HFFc6 (cell line): ENCODE results near the gene TMEM135. TPM values are rescaled to one million over a fixed set of nuclear protein-coding genes. Genes with fewer than 3 reads are reported as not detected.
"Not testable (repeated sequence)": the region's sequence is repeated elsewhere in the genome, so short reads cannot be mapped to it uniquely, and the experiment has no call there.

Experiments used
- DNase-seq: peaks from one replicate; pipeline ENCODE4 v3.0.0-alpha.2; 2018
- H3K27ac Mint-ChIP-seq: 2 replicates; pipeline ENCODE4 v1.8.0; 2020; ENCODE audit warnings: mild to moderate bottlenecking, mixed read lengths
- H3K27me3 Mint-ChIP-seq: 2 replicates; pipeline ENCODE4 v1.8.0; 2021; ENCODE audit warnings: mild to moderate bottlenecking, moderate library complexity, mixed read lengths; ENCODE audit not compliant: insufficient read depth
- H3K36me3 Mint-ChIP-seq: 2 replicates; pipeline ENCODE4 v1.8.0; 2021; ENCODE audit warnings: low read depth, mixed read lengths
- H3K4me1 Mint-ChIP-seq: 2 replicates; pipeline ENCODE4 v1.8.0; 2020; ENCODE audit warnings: low read depth, mixed read lengths
- H3K4me3 Mint-ChIP-seq: 2 replicates; pipeline ENCODE4 v1.8.0; 2020; ENCODE audit warnings: mild to moderate bottlenecking, moderate library complexity, mixed read lengths
- H3K9me3 Mint-ChIP-seq: 2 replicates; pipeline ENCODE4 v1.8.0; 2020; ENCODE audit warnings: mild to moderate bottlenecking, mixed read lengths
- CTCF ChIP-seq: fragments of 200-600 bp; sonication (generic); IDR thresholded peaks from 2 replicates; pipeline ENCODE4 v1.5.0; 2021; ENCODE audit warnings: antibody characterized with exemption, mild to moderate bottlenecking
- total RNA-seq, 6 experiments: library from RNA; stranded (reverse); fragmentation: NEBNext Ultra II Directional; extraction: Animal tissue kit (Norgen Biotek cat#: 25700); gene quantifications; 2 replicates in 1 of 6; 3 replicates in 5 of 6; pipeline ENCODE4 v1.2.3, GENCODE V29; 2021

TMEM135 gene
- total RNA-seq, 6 experiments from 2014 or later = 13.1 to 28.3 (median 20.5) TPM

- Mint-ChIP-seq H3K27me3 (peaks cover 2% of the 10 kb centered on the region; the same call in 1 of the 2 replicates), H3K36me3 (no peaks in the 10 kb centered on the region), H3K27ac (no peak overlapping the region), H3K9me3 (no peaks in the 10 kb centered on the region), H3K4me1 (0 out of 2 replicates have a peak, but pooled peaks cover 4% of the 10 kb centered on the region), H3K4me3 (no peak overlapping the region)
- TF ChIP-seq CTCF = no peak
- no peak for DNase-seq
Measured at GRCh38 chr11:87187930-87188329, 150.2 kb downstream of the TMEM135 start.

DNA sequence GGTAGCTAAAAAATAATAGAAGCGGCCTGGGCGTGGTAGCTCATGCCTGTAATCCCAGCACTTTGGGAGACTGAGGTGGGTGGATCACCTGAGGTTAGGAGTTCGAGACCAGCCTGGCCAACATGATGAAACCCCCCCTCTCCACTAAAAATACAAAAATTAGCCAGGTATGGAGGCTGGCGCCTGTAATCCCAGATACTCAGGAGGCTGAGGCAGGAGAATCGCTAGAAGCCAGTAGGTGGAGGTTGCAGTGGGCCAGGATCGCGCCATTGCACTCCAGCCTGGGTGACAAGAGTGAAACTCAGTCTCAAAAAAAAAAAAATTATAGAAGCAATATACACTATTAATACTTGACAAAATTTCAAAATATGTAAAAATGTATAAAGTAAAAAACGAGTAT, 150.7 kb downstream of the TMEM135 start:
- not testable (repeated sequence) for DNase-seq, H3K4me3 Mint-ChIP-seq, H3K36me3 Mint-ChIP-seq, H3K4me1 Mint-ChIP-seq, H3K27me3 Mint-ChIP-seq, H3K9me3 Mint-ChIP-seq, H3K27ac Mint-ChIP-seq

- H3K27me3 Mint-ChIP-seq, H3K36me3 Mint-ChIP-seq, H3K9me3 Mint-ChIP-seq, H3K4me1 Mint-ChIP-seq, H3K27ac Mint-ChIP-seq, DNase-seq, H3K4me3 Mint-ChIP-seq: not testable (repeated sequence)
Measured at GRCh38 chr11:87188921-87189320, 151.2 kb downstream of the TMEM135 start.

DNA sequence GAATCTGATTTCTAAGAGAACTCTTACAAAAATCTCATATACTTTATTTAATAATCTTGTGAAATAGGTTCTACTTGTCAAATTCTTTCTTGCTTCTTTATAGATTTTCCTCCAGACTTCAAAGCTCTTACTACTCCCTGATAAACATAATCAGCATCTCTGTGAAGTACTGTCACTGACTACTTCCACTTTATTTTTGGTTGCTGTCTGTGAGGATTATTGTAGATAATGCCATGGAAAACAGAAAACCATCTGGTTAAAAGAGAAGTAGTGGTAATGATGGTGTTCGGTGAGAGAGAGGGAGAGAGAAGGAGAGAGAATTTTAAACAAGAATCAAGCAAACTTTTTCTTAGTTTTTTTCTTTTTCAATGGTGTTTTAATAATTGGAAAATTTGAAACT, 152.3 kb downstream of the TMEM135 start:
- DNase-seq = no peak
- TF ChIP-seq CTCF = no peak
- no peaks in the 10 kb centered on the region for H3K36me3 Mint-ChIP-seq
- no peak overlapping the region for H3K27ac Mint-ChIP-seq
- H3K4me1 Mint-ChIP-seq = 0 out of 2 replicates have a peak, but pooled peaks cover 4% of the 10 kb centered on the region
- H3K27me3 Mint-ChIP-seq = peaks cover 2% of the 10 kb centered on the region; the same call in 1 of the 2 replicates
- H3K9me3 Mint-ChIP-seq = no peaks in the 10 kb centered on the region
- H3K4me3 Mint-ChIP-seq = no peak overlapping the region

DNA sequence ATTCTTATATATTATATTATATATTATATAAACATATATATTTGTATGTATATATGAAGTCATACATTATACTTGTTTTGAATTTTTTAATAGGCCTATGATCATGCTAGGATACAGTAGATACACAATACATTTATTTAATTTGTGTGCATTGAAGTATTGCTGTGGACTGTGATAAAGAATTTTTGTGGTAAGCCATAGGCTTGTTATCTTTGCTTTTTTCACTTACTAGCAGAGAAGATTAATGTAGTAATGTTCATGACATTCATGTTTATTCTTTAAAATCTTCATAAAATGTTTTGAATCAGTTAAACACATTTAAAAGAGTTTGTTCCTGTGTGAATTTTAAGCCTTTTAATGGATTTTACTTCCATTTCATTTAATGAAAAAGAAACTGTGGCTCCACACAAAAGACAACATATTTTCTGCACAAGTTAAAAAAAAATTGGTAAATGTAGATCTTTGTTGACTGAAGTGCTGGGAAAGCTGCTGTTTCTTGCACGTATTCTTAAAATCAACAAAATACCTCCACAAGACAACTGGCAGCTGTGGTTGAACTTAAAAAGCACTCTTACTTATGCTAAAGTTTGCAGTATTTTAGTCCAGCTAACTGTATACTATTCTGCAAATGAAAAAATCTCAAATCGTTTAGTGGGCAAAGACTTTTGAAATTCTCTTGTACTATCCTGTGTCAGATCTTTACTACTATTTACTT, 156.2 kb downstream of the TMEM135 start:
- no peak overlapping the region for H3K27ac Mint-ChIP-seq
- DNase-seq = no peak
- H3K4me1 Mint-ChIP-seq = peaks cover 21% of the 10 kb centered on the region
- no peak overlapping the region for H3K4me3 Mint-ChIP-seq
- no peak for TF ChIP-seq CTCF
- no peaks in the 10 kb centered on the region for H3K9me3 Mint-ChIP-seq
- H3K27me3 Mint-ChIP-seq = peaks cover 2% of the 10 kb centered on the region; the same call in 1 of the 2 replicates
- no peaks in the 10 kb centered on the region for H3K36me3 Mint-ChIP-seq

DNA sequence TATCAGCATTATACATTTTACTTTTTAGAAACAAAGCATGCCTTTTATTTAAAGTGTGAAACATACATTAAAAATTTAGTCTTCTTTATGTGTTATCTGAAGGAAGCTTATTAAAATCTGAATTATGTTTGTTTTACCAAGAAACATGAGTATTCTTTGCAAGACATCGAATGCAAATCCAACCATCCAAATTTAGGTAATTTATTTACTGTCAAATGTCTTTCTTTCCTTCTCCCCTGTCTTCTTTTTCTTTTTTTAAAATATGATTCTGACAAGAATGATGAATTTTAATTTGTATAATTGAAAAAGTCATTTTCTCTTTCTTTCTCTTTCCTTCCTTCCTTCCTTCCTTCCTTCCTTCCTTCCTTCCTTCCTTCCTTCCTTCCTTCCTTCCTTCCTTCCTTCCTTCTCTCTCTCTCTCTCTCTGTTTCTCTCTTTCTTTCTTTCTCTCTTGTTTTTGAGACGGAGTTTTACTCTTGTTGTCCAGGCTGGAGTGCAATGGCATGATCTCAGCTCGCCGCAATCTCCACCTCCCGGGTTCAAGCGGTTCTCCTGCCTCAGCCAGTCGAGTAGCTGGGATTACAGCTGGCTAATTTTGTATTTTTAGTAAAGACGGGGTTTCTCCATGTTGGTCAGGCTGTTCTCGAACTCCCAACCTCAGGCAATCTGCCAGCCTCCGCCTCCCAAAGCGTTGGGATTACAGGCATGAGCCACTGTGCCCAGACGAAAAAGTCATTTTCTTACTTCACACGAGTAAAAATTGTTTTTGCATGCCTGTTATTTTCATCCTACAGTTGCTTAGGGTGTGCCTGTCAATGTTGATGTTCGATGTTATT, 157.5 kb downstream of the TMEM135 start:
- Mint-ChIP-seq H3K4me3 (no peak overlapping the region), H3K27ac (no peak overlapping the region), H3K4me1 (peaks cover 18% of the 10 kb centered on the region), H3K27me3 (peaks cover under 1% of the 10 kb centered on the region; the same call in 1 of the 2 replicates), H3K9me3 (no peaks in the 10 kb centered on the region), H3K36me3 (no peaks in the 10 kb centered on the region)
- DNase-seq = no peak
- no peak for TF ChIP-seq CTCF
